ENCODE results near the gene OLFM2.

DNA sequence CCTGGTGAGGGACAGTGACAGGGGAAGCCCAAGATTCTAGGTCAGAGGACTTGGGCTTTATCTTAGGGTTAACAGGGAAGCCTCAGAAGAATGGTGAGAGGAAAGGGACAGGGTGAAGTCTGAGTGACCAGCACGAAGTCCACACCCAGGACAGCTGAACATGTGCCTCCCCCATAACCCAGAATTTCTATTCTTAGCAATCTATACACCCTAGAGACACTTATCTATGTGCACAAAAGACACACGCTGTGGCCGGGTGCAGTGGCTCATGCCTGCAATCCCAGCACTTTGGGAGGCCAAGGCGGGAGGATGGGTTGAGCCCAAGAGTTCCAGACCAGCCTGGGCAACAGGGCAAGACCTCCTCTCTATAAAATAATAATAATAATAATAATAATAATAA is 11.1 kb upstream of the OLFM2 start:
- TF ChIP-seq, protein P1, sequence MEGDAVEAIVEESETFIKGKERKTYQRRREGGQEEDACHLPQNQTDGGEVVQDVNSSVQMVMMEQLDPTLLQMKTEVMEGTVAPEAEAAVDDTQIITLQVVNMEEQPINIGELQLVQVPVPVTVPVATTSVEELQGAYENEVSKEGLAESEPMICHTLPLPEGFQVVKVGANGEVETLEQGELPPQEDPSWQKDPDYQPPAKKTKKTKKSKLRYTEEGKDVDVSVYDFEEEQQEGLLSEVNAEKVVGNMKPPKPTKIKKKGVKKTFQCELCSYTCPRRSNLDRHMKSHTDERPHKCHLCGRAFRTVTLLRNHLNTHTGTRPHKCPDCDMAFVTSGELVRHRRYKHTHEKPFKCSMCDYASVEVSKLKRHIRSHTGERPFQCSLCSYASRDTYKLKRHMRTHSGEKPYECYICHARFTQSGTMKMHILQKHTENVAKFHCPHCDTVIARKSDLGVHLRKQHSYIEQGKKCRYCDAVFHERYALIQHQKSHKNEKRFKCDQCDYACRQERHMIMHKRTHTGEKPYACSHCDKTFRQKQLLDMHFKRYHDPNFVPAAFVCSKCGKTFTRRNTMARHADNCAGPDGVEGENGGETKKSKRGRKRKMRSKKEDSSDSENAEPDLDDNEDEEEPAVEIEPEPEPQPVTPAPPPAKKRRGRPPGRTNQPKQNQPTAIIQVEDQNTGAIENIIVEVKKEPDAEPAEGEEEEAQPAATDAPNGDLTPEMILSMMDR (conservative IDR thresholded peaks at IDR 0.05; ENCODE audit: low read depth, low read length): no peak
- no peak for TF ChIP-seq EZH2 (IDR thresholded peaks at IDR 0.05; ENCODE audit: borderline replicate concordance, low read depth, low read length, poor library complexity, severe bottlenecking)
